Activated CD8-positive, alpha-beta T cell treated with anti-CD3 and anti-CD28 coated beads for 36 hours (primary cell): ENCODE results near the gene PADI3. TPM values are rescaled to one million over a fixed set of nuclear protein-coding genes. Genes with fewer than 3 reads are reported as not detected.
"Not testable (repeated sequence)": the region's sequence is repeated elsewhere in the genome, so short reads cannot be mapped to it uniquely, and the experiment has no call there.

Experiments
- ATAC-seq: fragments of 200-7000 bp; cut with Tn5 transposase; one replicate; pipeline ENCODE4 v1.10.0; 2021; ENCODE audit warnings: mild to moderate bottlenecking, moderate library complexity
- CTCF ChIA-PET: fragments of 350-600 bp; sonication (Branson Sonifier 250); formaldehyde crosslinking; loops from one replicate; lab custom pipeline; 2021; ENCODE audit warnings: antibody characterized with exemption; lab: Charles Lee
- POLR2A ChIA-PET: fragments of 350-600 bp; sonication (Branson Sonifier 250); formaldehyde crosslinking; loops from one replicate; lab custom pipeline; 2021; ENCODE audit warnings: antibody characterized with exemption; lab: Charles Lee
- DNase-seq: peaks from one replicate; pipeline ENCODE4 v3.0.0-alpha.2; 2020
- H3K27ac Mint-ChIP-seq: one replicate; pipeline ENCODE4 v1.8.0; 2021; ENCODE audit warnings: mild to moderate bottlenecking, mixed read lengths
- H3K27me3 Mint-ChIP-seq: one replicate; pipeline ENCODE4 v1.8.0; 2021; ENCODE audit warnings: mixed read lengths
- H3K36me3 Mint-ChIP-seq: one replicate; pipeline ENCODE4 v1.8.0; 2021; ENCODE audit warnings: low read depth, mixed read lengths
- H3K4me1 Mint-ChIP-seq: one replicate; pipeline ENCODE4 v1.8.0; 2021; ENCODE audit warnings: low read depth, mixed read lengths
- H3K4me3 Mint-ChIP-seq: one replicate; pipeline ENCODE4 v1.8.0; 2021; ENCODE audit warnings: mild to moderate bottlenecking, moderate library complexity, mixed read lengths
- H3K9me3 Mint-ChIP-seq: one replicate; pipeline ENCODE4 v1.8.0; 2021; ENCODE audit warnings: mixed read lengths
- intact Hi-C: fragments of 100-400 bp; cut with micrococcal nuclease; formaldehyde crosslinking; loops from one replicate; pipeline ENCODE4 v1.10.0; 2022
- total RNA-seq, 2 experiments: library from RNA; stranded (reverse); gene quantifications; one replicate each; pipeline ENCODE4 v1.2.3, GENCODE V29; 2021
- TF ChIP-seq, protein P1 (sequence below): fragments of 200-600 bp; IDR thresholded peaks from one replicate; pipeline ENCODE4 v1.8.0; 2022; ENCODE audit warnings: antibody characterized with exemption, mild to moderate bottlenecking

Gene PADI3
- total RNA-seq, 2 experiments from 2014 or later, result not detected

DNA sequence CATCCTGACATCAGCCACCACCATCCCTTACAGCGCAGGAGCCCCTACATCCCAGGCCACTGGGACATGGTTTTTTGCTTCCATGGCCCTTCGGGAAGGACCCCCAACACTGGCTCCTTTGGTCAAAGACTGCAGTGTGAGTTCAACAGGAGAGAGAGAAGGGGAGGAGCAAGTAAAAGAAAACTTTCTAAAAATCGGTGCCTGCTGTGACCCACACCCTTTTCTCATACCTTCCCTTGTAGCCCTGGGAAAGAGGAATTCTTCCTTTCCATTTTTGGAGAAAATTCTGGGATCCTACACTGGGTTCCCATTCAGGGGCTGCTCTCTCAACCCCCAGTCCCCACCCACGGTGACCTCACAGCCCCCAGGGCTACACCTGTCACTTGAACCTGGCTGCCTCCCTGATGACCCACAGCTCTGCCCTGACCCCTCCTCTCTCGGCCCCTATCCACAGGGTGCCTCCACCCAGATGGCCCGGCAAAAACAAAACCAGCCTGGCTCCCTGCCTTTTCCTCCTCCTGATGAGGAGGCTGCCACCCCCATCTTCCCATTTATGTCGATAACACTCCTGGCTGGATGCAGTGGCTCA lies 66.7 kb downstream of the PADI3 start:
- peaks cover 2% of the 10 kb centered on the region for H3K27me3 Mint-ChIP-seq
- ATAC-seq (no peak), DNase-seq (no peak)
- TF ChIP-seq, protein P1, sequence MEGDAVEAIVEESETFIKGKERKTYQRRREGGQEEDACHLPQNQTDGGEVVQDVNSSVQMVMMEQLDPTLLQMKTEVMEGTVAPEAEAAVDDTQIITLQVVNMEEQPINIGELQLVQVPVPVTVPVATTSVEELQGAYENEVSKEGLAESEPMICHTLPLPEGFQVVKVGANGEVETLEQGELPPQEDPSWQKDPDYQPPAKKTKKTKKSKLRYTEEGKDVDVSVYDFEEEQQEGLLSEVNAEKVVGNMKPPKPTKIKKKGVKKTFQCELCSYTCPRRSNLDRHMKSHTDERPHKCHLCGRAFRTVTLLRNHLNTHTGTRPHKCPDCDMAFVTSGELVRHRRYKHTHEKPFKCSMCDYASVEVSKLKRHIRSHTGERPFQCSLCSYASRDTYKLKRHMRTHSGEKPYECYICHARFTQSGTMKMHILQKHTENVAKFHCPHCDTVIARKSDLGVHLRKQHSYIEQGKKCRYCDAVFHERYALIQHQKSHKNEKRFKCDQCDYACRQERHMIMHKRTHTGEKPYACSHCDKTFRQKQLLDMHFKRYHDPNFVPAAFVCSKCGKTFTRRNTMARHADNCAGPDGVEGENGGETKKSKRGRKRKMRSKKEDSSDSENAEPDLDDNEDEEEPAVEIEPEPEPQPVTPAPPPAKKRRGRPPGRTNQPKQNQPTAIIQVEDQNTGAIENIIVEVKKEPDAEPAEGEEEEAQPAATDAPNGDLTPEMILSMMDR, result no peak
- no peaks in the 10 kb centered on the region for H3K9me3 Mint-ChIP-seq
- no peak overlapping the region for H3K4me3 Mint-ChIP-seq
- no peak overlapping the region for H3K27ac Mint-ChIP-seq
- ChIA-PET POLR2A (no interaction called here), CTCF (no interaction called here)
- intact Hi-C loops, result no loop called here
- no peaks in the 10 kb centered on the region for H3K4me1 Mint-ChIP-seq
- no peaks in the 10 kb centered on the region for H3K36me3 Mint-ChIP-seq

DNA sequence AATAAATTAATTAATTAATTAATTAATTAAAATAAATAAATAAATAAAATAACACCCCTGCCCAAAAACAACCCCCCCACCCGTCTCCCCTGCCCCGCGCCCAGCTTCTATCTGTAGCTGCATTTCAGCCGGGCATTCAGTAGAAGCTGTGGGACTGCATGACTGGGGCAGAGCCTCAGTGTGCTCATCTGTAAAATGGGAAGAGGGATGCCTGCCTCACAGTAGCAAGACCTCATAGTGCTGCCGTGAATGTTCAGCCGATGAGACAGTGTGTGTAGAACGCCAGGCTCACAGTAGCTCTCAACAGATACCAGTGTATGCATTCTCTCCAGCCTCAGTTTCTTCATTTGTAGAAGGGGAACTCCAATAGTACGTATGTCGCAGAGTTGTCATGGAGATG lies 67.8 kb downstream of the PADI3 start:
- Mint-ChIP-seq H3K9me3 (no peaks in the 10 kb centered on the region), H3K36me3 (no peaks in the 10 kb centered on the region), H3K27me3 (peaks cover 2% of the 10 kb centered on the region), H3K4me3 (no peak overlapping the region), H3K4me1 (no peaks in the 10 kb centered on the region), H3K27ac (no peak overlapping the region)
- CTCF ChIA-PET, result no interaction called here
- no peak for DNase-seq
- intact Hi-C loops, result no loop called here
- POLR2A ChIA-PET, result no interaction called here
- TF ChIP-seq, protein P1, result no peak
- ATAC-seq, result no peak

DNA sequence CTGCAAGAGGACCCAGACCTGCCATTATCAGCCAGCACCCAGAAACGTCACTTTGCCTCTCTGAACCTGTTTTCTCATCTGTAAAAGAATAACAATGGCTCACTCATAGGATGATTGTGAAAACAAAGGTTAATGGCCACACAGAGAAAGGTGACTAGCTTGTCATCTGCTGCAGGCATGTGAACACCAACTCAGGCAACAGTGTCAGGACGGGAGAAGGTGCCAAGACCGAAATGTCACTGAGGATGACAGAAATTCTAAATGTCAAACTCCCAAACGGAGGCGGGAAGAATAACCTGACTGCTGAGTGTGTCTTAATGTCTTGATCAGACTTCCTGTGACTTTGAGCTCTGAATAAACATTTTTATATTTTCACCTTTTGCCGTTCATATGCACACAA lies 69.4 kb downstream of the PADI3 start:
- ChIA-PET POLR2A (interaction anchor here (0.7 kb wide), 1 partner anchor 22 kb away, joined by 3 read pairs; no protein-coding TSS in a partner anchor), CTCF (no interaction called here)
- no peak for DNase-seq
- no peak overlapping the region for H3K4me3 Mint-ChIP-seq
- no peaks in the 10 kb centered on the region for H3K4me1 Mint-ChIP-seq
- H3K27me3 Mint-ChIP-seq, result peaks cover 2% of the 10 kb centered on the region
- TF ChIP-seq, protein P1, result no peak
- intact Hi-C loops, result no loop called here
- no peaks in the 10 kb centered on the region for H3K36me3 Mint-ChIP-seq
- H3K9me3 Mint-ChIP-seq, result no peaks in the 10 kb centered on the region
- ATAC-seq, result no peak
- no peak overlapping the region for H3K27ac Mint-ChIP-seq

DNA sequence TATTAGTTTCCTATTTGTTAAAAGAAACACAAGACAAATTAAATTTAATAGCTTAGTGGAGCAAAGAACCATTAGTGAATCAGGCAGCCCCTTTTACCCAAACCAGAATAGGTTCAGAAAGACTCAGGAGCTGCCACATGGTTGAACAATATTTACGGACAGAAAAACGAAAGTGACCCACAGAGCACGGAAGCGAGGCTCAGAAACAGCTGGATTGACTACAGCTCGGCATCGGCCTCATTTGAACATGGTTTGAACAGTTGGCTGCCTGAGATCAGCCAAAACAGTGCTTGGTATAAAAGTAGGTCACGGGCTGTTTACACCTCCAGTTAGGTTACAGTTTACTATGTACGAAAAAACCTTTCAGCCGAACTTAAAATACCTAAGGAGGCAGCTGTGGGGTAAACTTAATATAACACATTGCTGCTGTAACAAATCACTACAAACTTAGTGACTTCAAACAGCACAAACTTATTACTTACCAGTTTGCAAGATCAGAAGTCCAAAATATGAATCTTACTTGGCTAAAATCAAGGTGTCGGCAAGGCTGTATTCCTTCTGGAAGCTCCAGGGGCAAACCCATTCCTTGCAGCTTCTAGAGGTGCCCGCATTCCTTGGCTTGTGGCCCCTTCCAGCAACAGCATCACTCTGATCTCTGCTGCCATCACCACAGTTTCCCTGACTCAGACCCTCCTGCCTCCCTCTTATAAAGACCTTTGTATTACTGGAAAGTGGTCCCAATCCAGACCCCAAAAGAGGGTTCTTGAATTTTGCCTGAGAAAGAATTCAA lies 70.9 kb downstream of the PADI3 start:
- no peak overlapping the region for H3K4me3 Mint-ChIP-seq
- POLR2A ChIA-PET, result interaction anchor here (0.6 kb wide), 1 partner anchor 874 kb away, joined by 3 read pairs; no protein-coding TSS in a partner anchor
- peaks cover 1% of the 10 kb centered on the region for H3K9me3 Mint-ChIP-seq
- DNase-seq (no peak), ATAC-seq (no peak)
- no peaks in the 10 kb centered on the region for H3K4me1 Mint-ChIP-seq
- CTCF ChIA-PET, result no interaction called here
- intact Hi-C loops, result no loop called here
- H3K36me3 Mint-ChIP-seq, result no peaks in the 10 kb centered on the region
- peaks cover 2% of the 10 kb centered on the region for H3K27me3 Mint-ChIP-seq
- no peak overlapping the region for H3K27ac Mint-ChIP-seq
- TF ChIP-seq, protein P1, result no peak

DNA sequence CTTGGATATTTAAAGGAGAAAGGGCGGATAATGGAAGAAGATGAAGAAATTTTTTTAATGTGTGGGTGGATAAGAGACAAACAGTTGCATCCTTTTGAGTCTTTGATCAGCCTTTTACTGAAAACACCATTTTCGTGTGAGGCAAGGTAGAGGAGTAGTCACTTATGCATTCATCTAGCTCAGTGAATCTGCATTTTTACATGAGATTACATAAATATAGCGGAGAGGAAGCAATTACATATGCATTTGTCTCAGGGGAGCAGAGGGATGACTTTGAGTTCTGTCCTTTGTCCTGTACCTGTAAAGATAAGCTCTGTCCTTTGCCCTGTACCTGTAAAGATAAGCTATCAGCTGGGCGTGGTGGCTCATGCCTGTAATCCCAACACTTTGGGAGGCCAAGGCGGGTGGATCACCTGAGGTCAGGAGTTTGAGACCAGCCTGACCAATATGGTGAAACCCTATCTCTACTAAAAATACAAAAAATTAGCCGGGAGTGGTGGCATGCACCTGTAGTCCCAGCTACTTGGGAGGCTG lies 73.0 kb downstream of the PADI3 start:
- H3K36me3 Mint-ChIP-seq, POLR2A ChIA-PET, H3K27me3 Mint-ChIP-seq, CTCF ChIA-PET, DNase-seq, intact Hi-C loops, H3K4me3 Mint-ChIP-seq, ATAC-seq, H3K9me3 Mint-ChIP-seq, H3K4me1 Mint-ChIP-seq, H3K27ac Mint-ChIP-seq: not testable (repeated sequence)
